ENCODE results near the gene POLN. TPM values are rescaled to one million over a fixed set of nuclear protein-coding genes. Genes with fewer than 3 reads are reported as not detected.

Gene POLN
- polyA plus RNA-seq (ENCODE audit: insufficient read length) = 3.1 TPM

GRCh38 chr4:2241410-2242353 is at the start of gene POLN, which contains the start of gene HAUS3:
POLN (minus strand) TSS chr4:2242121; CDS start chr4:2229231, 12,890 bp downstream.
HAUS3 (minus strand) TSS chr4:2242121; CDS start chr4:2240946, 1,175 bp downstream.
- DNase-seq = peak; percentile 98

GRCh38 chr4:2290974-2291704 is 49.2 kb upstream of the POLN start:
- DNase-seq = no peak

DNA sequence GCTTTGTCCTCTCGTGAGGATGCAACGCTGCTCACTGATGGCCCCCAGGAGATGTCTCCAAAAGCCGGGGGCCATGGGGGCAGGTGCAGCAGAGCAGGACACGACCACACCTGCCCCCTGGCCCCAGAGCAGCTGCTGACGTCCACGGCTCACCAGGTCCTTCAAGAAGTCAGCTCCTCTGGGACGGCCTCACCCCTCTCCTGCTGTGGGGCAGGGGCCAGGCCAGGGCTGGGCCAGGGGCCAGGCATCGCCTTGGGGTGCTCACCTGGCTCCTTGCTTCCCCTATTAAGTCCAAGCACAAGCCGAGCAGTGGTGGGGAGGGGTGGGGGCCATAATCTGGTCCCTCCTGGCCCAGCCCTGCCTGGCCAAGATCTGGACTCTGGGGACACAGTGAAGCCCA is 48.6 kb upstream of the POLN start:
- DNase-seq = no peak

DNA sequence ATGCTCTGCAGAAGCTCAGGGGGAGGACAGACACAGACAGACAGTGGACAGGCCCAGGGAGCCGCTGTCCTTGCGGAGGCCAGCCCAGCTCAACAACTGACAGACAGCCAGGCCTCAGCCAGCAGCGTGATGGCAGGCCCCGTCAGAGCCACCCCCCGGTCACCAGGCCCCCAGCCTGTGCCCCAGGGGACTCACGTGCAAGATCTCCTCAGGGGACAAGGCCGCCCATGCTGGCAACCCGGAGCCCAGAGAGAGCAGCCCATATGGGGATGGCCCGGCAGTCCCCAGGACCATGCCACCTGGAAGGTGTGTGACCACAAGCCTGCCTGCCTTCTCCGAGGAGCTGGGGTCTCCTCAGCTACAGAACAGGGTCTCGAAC is 48.0 kb upstream of the POLN start:
- no peak for DNase-seq

- DNase-seq = no peak
Measured at GRCh38 chr4:2289311-2289954, 47.5 kb upstream of the POLN start.

GRCh38 chr4:2288051-2288541 is 46.2 kb upstream of the POLN start:
- no peak for DNase-seq

DNA sequence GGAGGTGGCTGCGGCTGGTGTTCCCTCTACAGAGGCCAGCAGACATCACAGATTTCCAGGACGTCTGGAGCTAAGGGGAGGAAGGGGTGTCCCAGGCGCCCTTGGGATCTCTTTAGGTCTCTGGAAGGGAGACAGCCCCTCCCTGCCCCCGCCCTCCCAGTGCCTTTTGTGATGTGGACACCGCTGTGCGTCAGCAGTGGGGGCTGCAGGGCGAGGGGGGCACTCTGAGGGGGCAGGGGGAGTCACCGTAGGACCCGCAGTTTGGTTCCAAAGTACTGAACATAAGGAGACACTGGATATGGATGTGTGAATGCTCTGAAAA is 45.6 kb upstream of the POLN start:
- DNase-seq = no peak

DNA sequence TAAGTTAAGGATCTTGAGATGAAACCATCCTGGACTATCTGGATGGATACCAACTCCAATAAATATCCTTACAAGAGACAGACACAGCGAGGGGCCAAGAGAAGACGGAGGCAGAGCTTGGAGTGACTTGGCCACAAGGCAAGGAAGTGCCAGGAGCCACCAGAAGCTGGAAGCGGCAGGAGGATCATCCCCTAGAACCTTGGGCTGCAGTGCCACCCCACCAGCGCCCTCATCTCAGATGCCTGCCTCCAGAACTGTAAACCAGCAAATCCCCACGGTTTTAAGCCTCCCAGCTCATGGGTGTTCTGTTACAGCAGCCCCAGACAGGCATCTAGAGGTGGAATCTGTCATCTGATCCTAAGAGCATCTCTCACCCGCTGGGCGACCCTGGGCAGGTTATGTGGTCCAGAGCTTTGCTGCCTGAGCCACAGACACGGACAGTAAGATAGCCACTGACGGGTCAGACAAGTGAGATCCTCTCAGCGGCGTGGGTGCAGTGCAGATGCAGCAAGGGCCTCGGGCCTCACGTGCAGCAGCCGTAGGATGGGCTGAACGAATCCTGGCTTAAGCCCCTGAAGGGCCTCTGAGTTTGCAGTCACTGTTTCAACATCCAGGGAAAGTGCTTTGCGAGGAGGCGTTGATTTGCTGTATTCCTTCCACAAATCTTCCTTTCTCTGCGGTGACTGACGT is 45.1 kb upstream of the POLN start:
- no peak for DNase-seq

- DNase-seq = no peak
Measured at GRCh38 chr4:2285613-2286381, 43.9 kb upstream of the POLN start.

DNA sequence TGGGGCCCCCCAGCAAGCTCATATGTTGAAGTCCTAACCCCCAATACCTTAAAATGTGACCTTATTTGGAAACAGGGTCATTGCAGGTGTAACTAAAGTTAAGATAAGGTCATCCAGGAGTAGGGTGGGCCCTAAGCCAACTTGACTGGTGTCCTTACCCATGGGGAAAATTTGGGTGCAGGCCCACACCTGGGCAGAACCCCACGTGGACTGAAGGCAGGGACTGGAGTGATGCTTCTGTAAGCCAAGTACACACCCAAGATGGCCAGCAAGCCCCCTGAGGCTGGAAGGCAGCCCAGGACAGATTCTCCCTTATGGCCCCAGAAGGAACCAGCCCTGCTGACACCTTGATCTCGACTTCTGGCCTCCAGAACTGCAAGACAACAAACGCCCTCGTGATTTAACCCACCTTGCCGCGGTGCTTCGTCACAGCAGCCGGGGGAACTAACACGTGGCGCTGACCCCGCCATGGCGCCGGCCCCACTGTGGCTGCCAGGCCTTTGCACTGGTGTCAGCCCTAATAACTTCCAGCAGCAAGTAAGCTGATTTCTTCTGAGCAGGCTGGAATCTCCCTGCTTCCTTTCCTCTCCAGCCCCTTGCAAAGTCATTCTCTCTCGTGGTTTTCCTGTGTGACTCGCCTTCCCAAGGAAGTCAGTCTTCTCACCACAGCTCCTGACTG is 43.2 kb upstream of the POLN start:
- no peak for DNase-seq

DNA sequence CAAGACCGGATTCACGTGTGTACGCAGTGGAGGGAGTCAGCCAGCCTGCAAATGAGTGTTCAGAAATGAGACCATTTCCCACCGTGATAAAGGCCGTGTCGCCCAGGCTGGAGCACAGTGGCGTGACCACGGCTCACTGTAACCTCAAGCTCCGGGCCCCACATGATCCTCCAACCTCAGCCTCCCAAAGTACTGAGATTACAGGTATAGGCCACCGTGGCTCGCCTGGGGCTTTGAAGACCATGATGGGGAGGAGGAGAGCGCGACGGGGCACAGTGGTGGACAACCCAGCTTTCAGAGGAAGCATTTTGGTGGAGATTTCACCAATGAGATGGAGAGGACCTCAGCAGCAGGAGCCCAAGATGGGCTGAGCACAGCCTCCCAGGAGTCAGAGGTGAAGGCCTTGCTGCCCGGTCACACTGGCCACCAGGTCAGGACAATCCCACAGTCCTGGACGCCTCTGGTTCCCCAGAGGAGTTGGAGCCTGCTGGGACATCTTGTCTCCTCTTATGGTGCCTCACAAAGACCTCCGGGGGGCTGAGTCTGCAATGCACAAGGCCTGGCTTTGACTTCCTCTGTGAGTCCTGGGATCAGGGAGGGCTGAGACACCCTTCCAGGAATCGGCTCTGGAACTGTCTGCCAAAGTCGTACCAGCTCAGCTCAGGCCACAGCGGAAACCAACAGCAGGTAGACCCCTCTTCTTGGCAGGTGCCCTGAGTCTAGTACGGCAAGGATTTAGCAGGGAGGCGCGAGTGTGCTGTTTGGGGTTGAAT is 42.4 kb upstream of the POLN start:
- DNase-seq = no peak

DNA sequence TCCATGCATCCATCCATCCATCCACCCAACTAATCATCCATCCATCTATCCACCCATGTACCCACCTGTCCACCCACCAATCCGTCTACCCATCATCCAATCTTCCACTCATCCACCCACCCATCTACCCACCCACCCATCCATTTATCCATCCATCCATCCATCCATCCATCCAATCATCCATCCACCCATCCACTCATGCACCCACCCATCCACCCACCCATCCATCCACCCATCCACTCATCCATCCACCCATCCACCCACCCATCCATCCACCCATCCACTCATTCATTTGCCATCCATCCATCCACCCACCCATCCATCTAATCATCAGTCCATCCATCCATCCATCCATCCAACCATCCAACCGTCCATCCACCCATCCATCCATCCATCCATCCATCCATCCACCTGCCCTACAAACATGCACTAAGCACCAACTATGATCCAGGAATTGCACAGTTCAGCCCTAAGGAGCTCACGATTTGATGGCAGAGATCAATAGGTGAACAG is 41.3 kb upstream of the POLN start:
- no peak for DNase-seq

GRCh38 chr4:2281575-2282343 is 39.8 kb upstream of the POLN start:
- DNase-seq = no peak

GRCh38 chr4:2280531-2281300 is 38.8 kb upstream of the POLN start:
- DNase-seq = no peak

DNA sequence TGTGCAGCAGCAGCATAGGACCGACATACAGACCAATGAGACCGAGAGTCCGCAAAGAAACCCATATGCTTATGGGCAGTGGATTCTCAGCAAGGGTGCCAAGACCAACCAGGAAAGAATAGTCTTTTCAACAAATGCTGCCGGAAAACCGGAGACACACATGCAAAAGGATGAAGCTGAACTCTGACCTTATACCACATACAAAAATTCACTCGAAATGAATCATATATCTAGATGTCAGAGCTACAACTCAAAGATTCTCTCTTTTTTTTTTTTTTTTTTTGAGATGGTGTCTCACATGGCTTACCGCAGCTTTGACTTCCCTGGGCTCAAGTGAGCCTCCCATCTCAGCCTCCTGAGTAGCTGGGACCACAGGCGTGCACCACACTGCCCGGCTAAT is 36.0 kb upstream of the POLN start:
- no peak for DNase-seq

DNA sequence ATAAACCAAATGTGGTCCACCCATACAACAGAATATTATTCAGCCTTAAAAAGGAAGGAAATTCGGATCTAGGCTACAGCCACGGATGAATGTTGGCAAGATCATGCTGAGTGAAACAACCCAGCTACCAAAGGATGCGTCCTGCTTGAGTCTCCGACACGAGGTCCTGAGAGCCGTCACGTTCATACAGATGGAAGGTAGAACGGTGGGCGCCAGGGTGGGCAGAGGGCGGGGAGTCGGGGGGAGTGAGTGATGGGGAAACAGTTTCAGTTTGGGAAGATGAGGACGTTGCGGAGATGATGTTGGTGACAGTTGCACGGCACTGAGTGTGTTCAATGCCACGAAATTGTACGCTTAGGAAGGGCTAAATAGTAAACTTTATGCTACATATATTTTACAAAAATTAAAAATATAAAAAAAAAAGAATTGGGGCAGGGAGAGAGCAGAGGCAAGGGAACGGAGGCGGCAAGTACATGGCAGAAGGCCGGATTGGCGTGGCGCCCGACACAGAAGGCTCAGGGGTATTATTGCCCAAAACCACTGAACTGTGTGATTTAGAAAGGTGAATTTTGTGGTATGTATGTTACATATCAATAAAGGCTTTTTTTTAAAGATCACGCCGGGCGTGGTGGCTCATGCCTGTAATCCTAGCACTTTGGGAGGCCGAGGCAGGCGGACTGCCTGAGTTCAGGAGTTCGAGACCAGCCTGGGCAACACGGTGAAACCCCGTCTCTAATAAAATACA is 34.8 kb upstream of the POLN start:
- no peak for DNase-seq

GRCh38 chr4:2275546-2276251 is 33.8 kb upstream of the POLN start:
- no peak for DNase-seq
